ENCODE measurements around the gene RNF123.
"Not testable (repeated sequence)": the region's sequence is repeated elsewhere in the genome, so short reads cannot be mapped to it uniquely, and the experiment has no call there.

The RNF123 gene

GRCh38 chr3:49681232-49681522 is 8.2 kb upstream of the RNF123 start:
- DNase-seq (ENCODE audit: low spot score) = no peak

GRCh38 chr3:49681543-49681942 is 7.8 kb upstream of the RNF123 start:
- DNase-seq (ENCODE audit: low spot score) = no peak

- DNase-seq (ENCODE audit: low spot score) = no peak
Observed at GRCh38 chr3:49683162-49683561, 6.2 kb upstream of the RNF123 start.

GRCh38 chr3:49684453-49684852 is 4.9 kb upstream of the RNF123 start:
- DNase-seq (ENCODE audit: low spot score) = not testable (repeated sequence)

GRCh38 chr3:49685103-49685502 is 4.3 kb upstream of the RNF123 start:
- DNase-seq (ENCODE audit: low spot score) = not testable (repeated sequence)

- not testable (repeated sequence) for DNase-seq (ENCODE audit: low spot score)
Observed at GRCh38 chr3:49685846-49686245, 3.5 kb upstream of the RNF123 start.

GRCh38 chr3:49686346-49686745 is 3.0 kb upstream of the RNF123 start:
- DNase-seq (ENCODE audit: low spot score) = peak; percentile 64

- peak; percentile 82 for DNase-seq (ENCODE audit: low spot score)
Observed at GRCh38 chr3:49686769-49687423, 2.5 kb upstream of the RNF123 start.

- DNase-seq (ENCODE audit: low spot score) = not testable (repeated sequence)
Observed at GRCh38 chr3:49687424-49687795, 1.9 kb upstream of the RNF123 start.

- not testable (repeated sequence) for DNase-seq (ENCODE audit: low spot score)
Observed at GRCh38 chr3:49688338-49689045, 865 bp upstream of the RNF123 start.

- DNase-seq (ENCODE audit: low spot score) = not testable (repeated sequence)
Observed at GRCh38 chr3:49689908-49690624, 709 bp downstream of the RNF123 start.

- not testable (repeated sequence) for DNase-seq (ENCODE audit: low spot score)
Observed at GRCh38 chr3:49690856-49691255, 1.5 kb downstream of the RNF123 start.

GRCh38 chr3:49691481-49691880 is 2.1 kb downstream of the RNF123 start:
- not testable (repeated sequence) for DNase-seq (ENCODE audit: low spot score)

- DNase-seq (ENCODE audit: low spot score) = not testable (repeated sequence)
Observed at GRCh38 chr3:49694409-49695070, 5.2 kb downstream of the RNF123 start.

- not testable (repeated sequence) for DNase-seq (ENCODE audit: low spot score)
Observed at GRCh38 chr3:49695350-49696015, 6.1 kb downstream of the RNF123 start.

- DNase-seq (ENCODE audit: low spot score) = no peak
Observed at GRCh38 chr3:49699281-49699979, 10.1 kb downstream of the RNF123 start.

- no peak for DNase-seq (ENCODE audit: low spot score)
Observed at GRCh38 chr3:49700014-49700413, 10.7 kb downstream of the RNF123 start.

- DNase-seq (ENCODE audit: low spot score) = no peak
Observed at GRCh38 chr3:49700453-49701128, 11.2 kb downstream of the RNF123 start.

GRCh38 chr3:49701388-49702077 is 12.2 kb downstream of the RNF123 start:
- no peak for DNase-seq (ENCODE audit: low spot score)

- DNase-seq (ENCODE audit: low spot score) = no peak
Observed at GRCh38 chr3:49702672-49703071, 13.3 kb downstream of the RNF123 start.

Measured in SW480 (cell line).